Testis (tissue), 2 donors: ENCODE results near the gene KRT84.

ENCODE experiments used
- POLR2A ChIP-seq: fragments of 450-650 bp; IDR thresholded peaks from one replicate; pipeline ENCODE4 v1.6.1; 2017; ENCODE audit warnings: antibody characterized with exemption, mild to moderate bottlenecking, moderate library complexity
- TF ChIP-seq, protein P1 (sequence below), 3 experiments: fragments of 450-650 bp in 2 of 3; fragments of 200-600 bp in 1 of 3; sonication (generic) in 1 of 3; IDR thresholded peaks; one replicate each; pipeline ENCODE4 v1.5.1; 2016 to 2019; ENCODE audit warnings: antibody characterized with exemption in 3 of 3, mild to moderate bottlenecking in 2 of 3, moderate library complexity in 1 of 3

DNA sequence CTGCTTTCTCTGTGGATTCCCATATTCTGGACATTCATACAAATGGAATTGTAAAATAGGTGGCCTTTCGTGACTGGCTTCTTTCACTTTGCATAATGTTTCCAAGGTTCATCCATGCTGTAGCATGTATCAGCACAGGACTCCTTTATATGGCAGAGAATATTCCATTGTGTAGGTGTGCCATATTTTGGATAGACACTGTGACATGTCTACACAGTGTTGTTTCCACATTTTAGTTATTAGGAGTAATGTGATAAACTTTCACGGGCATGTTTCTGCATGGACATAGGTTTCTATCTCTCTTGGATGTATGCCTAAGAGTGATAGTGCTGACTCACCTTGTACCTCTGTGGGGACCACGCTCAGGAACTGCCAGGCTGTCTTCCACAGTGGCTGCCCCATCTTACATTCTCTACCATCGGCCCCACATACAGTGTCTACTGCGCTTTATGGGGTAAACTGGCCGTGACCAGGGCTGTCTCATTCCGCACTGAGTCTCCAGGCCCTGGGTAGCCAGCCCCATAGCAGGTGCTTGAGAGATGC, 7.1 kb upstream of the KRT84 start:
- TF ChIP-seq, protein P1, sequence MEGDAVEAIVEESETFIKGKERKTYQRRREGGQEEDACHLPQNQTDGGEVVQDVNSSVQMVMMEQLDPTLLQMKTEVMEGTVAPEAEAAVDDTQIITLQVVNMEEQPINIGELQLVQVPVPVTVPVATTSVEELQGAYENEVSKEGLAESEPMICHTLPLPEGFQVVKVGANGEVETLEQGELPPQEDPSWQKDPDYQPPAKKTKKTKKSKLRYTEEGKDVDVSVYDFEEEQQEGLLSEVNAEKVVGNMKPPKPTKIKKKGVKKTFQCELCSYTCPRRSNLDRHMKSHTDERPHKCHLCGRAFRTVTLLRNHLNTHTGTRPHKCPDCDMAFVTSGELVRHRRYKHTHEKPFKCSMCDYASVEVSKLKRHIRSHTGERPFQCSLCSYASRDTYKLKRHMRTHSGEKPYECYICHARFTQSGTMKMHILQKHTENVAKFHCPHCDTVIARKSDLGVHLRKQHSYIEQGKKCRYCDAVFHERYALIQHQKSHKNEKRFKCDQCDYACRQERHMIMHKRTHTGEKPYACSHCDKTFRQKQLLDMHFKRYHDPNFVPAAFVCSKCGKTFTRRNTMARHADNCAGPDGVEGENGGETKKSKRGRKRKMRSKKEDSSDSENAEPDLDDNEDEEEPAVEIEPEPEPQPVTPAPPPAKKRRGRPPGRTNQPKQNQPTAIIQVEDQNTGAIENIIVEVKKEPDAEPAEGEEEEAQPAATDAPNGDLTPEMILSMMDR (IDR thresholded peaks at IDR 0.05): no peak
- TF ChIP-seq POLR2A: no peak
